Activated CD4-positive, alpha-beta T cell treated with anti-CD3 and anti-CD28 coated beads, Interleukin-2, Interleukin-4, amounts not matched to agents 100 ng/mL and 50 ng/mL, durations not matched to agents 16 hours and 8 hours (primary cell): Measurements from ENCODE around the gene MTAP.

Experiments used
- DNase-seq: peaks from one replicate; pipeline ENCODE4 v3.0.0-alpha.2; 2020; ENCODE audit warnings: low spot score

MTAP gene

GRCh38 chr9:21969951-21970799 lies 167.7 kb downstream of the MTAP start:
- DNase-seq: no peak

- no peak for DNase-seq
Observed at GRCh38 chr9:21970800-21971640, 168.6 kb downstream of the MTAP start.

GRCh38 chr9:21972361-21972760 lies 169.9 kb downstream of the MTAP start:
- DNase-seq: no peak

- no peak for DNase-seq
Observed at GRCh38 chr9:21974343-21974721, 171.9 kb downstream of the MTAP start.

- DNase-seq: no peak
Observed at GRCh38 chr9:21974722-21975409, 172.4 kb downstream of the MTAP start.

GRCh38 chr9:21976334-21976875 lies 174.0 kb downstream of the MTAP start:
- no peak for DNase-seq

GRCh38 chr9:21982391-21982790 lies 180.0 kb downstream of the MTAP start:
- DNase-seq: no peak

- no peak for DNase-seq
Observed at GRCh38 chr9:21982861-21983560, 180.6 kb downstream of the MTAP start.

GRCh38 chr9:21983561-21983935 lies 181.1 kb downstream of the MTAP start:
- DNase-seq: no peak

GRCh38 chr9:21984101-21984500 lies 181.7 kb downstream of the MTAP start:
- no peak for DNase-seq

- DNase-seq: no peak
Observed at GRCh38 chr9:21985964-21986667, 183.7 kb downstream of the MTAP start.
